Mesothelial cell of epicardium (in vitro differentiated cells): Measurements from ENCODE around the gene SLC29A4. TPM values are rescaled to one million over a fixed set of nuclear protein-coding genes. Genes with fewer than 3 reads are reported as not detected.

Source experiments
- DNase-seq, 2 experiments: peaks; one replicate each; pipeline ENCODE4 v3.0.0; 2021; ENCODE audit warnings: low spot score in 2 of 2; ENCODE audit not compliant: unreplicated experiment in 2 of 2
- H3K27ac Mint-ChIP-seq: 2 replicates; pipeline ENCODE4 v1.8.0; 2021; ENCODE audit warnings: mixed read lengths
- H3K27me3 Mint-ChIP-seq: 2 replicates; pipeline ENCODE4 v1.8.0; 2021; ENCODE audit warnings: low read depth, mixed read lengths
- H3K36me3 Mint-ChIP-seq: 2 replicates; pipeline ENCODE4 v1.8.0; 2021; ENCODE audit warnings: mixed read lengths
- H3K4me1 Mint-ChIP-seq: 2 replicates; pipeline ENCODE4 v1.8.0; 2021; ENCODE audit warnings: mixed read lengths
- H3K4me3 Mint-ChIP-seq: 2 replicates; pipeline ENCODE4 v1.8.0; 2021; ENCODE audit warnings: mild to moderate bottlenecking, moderate library complexity, mixed read lengths
- H3K9me3 Mint-ChIP-seq: 2 replicates; pipeline ENCODE4 v1.8.0; 2021; ENCODE audit warnings: mixed read lengths
- total RNA-seq: library from RNA; stranded (reverse); gene quantifications from 3 replicates; pipeline ENCODE4 v1.2.1, GENCODE V29; 2021
- TF ChIP-seq, protein P1 (sequence below): fragments of 200-600 bp; sonication (generic); IDR thresholded peaks from one replicate; pipeline ENCODE4 v1.5.0; 2021; ENCODE audit warnings: antibody characterized with exemption; ENCODE audit not compliant: unreplicated experiment

Gene SLC29A4
- total RNA-seq, 1 donor from 2014 or later: 37.9 TPM

DNA sequence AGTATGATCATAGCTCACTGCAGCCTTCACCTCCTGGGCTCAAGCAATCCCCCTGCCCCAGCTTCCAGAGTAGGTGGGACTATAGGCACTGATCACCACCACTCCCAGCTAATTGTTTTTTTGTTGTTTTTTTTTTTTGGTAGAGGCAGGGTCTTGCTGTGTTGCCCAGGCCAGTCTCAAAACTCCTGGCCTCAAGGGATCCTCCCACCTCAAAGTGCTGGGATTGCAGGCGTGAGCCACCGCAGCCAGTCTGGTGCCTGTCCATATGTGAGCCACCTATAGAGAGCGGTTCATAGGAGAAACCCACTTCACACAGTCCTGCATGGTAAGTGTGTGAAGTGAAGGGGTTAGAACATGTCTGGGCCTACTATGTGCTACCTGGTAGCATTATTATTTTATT, 47.5 kb downstream of the SLC29A4 start:
- Mint-ChIP-seq H3K27ac (no peak overlapping the region), H3K27me3 (no peaks in the 10 kb centered on the region), H3K36me3 (peaks cover 39% of the 10 kb centered on the region), H3K4me1 (peaks cover 6% of the 10 kb centered on the region), H3K9me3 (no peaks in the 10 kb centered on the region), H3K4me3 (no peak overlapping the region)
- TF ChIP-seq, protein P1, sequence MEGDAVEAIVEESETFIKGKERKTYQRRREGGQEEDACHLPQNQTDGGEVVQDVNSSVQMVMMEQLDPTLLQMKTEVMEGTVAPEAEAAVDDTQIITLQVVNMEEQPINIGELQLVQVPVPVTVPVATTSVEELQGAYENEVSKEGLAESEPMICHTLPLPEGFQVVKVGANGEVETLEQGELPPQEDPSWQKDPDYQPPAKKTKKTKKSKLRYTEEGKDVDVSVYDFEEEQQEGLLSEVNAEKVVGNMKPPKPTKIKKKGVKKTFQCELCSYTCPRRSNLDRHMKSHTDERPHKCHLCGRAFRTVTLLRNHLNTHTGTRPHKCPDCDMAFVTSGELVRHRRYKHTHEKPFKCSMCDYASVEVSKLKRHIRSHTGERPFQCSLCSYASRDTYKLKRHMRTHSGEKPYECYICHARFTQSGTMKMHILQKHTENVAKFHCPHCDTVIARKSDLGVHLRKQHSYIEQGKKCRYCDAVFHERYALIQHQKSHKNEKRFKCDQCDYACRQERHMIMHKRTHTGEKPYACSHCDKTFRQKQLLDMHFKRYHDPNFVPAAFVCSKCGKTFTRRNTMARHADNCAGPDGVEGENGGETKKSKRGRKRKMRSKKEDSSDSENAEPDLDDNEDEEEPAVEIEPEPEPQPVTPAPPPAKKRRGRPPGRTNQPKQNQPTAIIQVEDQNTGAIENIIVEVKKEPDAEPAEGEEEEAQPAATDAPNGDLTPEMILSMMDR: no peak
- no peak for DNase-seq

DNA sequence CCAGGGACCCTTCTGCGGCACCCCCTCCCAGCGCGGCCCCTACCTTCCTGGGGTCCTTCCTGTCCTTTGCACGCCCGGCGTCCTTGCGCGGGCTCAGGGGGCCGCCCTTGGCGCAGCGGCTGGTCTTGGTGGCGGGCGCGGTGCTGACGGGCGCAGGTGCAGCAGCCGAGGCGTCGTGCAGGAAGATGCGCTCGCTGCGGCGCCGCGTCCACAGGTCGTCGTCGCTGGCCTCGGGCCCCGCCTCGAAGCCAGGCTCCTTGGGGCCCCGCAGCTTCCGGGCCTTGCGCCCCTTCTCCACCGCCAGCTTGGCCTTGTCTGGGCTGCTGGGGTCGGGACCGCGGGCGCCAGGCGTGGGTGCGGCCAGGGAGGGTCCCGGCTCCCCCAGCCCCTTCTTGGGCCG, 49.8 kb downstream of the SLC29A4 start:
- peaks cover 15% of the 10 kb centered on the region for H3K9me3 Mint-ChIP-seq
- H3K27ac Mint-ChIP-seq: no peak overlapping the region
- H3K36me3 Mint-ChIP-seq: peaks cover 54% of the 10 kb centered on the region
- TF ChIP-seq, protein P1: no peak
- H3K27me3 Mint-ChIP-seq: no peaks in the 10 kb centered on the region
- H3K4me1 Mint-ChIP-seq: no peaks in the 10 kb centered on the region
- no peak for DNase-seq
- no peak overlapping the region for H3K4me3 Mint-ChIP-seq

DNA sequence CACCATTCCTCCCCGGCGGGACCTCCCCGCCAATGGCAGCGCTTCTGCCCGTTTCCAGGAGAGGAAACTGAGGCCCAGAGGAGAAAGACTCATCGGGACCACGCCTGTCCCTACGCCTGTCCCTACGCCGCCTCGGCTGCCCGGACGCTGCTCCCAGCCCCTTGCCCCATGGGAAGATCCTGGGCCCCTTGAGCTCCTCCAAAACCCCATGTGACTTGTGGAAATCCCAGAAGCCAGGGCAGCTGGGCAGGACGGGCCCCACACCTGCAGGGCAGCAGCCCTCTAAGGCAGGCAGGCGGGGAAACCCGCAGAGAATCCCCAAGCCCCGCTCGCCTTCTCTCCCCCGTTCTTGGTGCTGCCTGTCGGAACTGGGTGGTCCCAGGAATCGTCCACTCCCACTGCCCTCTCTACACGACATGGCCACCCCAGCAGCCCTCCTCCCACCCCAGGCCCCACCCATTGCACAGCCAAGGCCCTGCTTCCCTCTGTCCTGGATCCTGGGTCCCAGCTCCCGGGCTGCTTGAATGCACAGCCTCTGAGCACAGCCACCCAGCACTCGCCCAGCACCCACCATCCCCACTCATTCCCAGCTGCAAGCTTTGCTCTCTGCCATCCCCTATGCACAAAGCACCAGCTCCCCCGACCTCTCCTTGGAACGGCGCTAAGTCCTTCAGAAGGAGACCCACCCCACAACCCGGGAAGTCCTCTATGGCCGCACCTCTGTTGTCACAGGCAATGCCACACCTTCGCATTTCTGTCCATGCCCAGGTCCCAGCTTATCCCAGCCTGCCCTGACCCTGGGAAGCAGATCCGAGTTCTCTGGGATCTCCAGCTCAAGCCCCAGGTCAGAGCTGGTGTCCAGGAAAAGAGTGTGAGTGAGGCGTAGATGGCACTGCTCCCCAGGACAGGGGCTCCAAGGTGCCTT, 50.6 kb downstream of the SLC29A4 start:
- Mint-ChIP-seq H3K4me3 (no peak overlapping the region), H3K27ac (no peak overlapping the region), H3K27me3 (no peaks in the 10 kb centered on the region), H3K36me3 (peaks cover 57% of the 10 kb centered on the region), H3K4me1 (no peaks in the 10 kb centered on the region), H3K9me3 (peaks cover 18% of the 10 kb centered on the region)
- DNase-seq: no peak
- TF ChIP-seq, protein P1: no peak

DNA sequence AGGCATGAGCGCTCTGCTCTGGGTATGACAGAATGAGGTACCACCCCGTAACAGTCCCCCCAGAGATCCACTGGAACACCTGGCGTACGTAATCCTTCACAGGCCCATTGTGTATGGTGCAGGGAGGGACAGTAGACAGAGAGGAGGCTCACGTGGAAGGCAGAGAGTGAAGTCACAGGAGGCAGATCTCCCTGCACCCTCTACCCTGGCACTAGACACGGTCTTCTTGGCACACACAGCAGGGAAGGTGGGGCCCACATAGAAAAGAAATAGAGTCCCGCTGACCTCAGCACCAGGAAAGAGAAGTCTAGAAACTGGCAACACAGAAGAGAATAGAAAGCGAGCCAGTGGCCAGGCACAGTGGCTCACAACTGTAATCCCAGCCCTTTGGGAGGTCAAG, 51.9 kb downstream of the SLC29A4 start:
- TF ChIP-seq, protein P1: no peak
- H3K4me3 Mint-ChIP-seq: no peak overlapping the region
- no peak for DNase-seq
- no peaks in the 10 kb centered on the region for H3K4me1 Mint-ChIP-seq
- peaks cover 18% of the 10 kb centered on the region for H3K9me3 Mint-ChIP-seq
- peaks cover 63% of the 10 kb centered on the region for H3K36me3 Mint-ChIP-seq
- no peaks in the 10 kb centered on the region for H3K27me3 Mint-ChIP-seq
- H3K27ac Mint-ChIP-seq: no peak overlapping the region

DNA sequence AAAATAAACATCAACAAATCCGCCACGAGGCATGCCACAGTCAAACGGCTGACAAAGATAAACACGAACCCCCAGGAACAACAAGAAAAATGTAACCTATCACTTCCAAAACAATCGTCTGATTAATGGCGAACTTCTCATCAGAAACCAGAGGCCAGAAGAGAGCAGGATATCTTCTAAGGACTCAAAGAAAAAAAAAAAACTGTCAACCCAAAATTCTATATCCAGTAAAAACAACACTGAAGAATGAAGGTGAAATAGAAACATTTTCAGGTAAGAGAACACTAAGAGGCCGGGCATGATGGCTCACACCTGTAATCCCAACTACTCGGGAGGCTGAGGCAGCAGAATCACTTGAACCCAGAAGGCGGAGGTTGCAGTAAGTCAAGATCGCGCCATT, 54.3 kb downstream of the SLC29A4 start:
- H3K4me1 Mint-ChIP-seq: no peaks in the 10 kb centered on the region
- H3K27ac Mint-ChIP-seq: no peak overlapping the region
- H3K4me3 Mint-ChIP-seq: no peak overlapping the region
- no peaks in the 10 kb centered on the region for H3K27me3 Mint-ChIP-seq
- no peak for DNase-seq
- TF ChIP-seq, protein P1: no peak
- peaks cover 66% of the 10 kb centered on the region for H3K36me3 Mint-ChIP-seq
- H3K9me3 Mint-ChIP-seq: peaks cover 26% of the 10 kb centered on the region
